NCI-H748 (cell line): ENCODE data around the gene DLG2.
A peak's percentile ranks its signal among the peaks of the same experiment; 100 is the strongest.
"Not testable (repeated sequence)": the region's sequence is repeated elsewhere in the genome, so short reads cannot be mapped to it uniquely, and the experiment has no call there.

ENCODE experiments used
- DNase-seq: peaks from one replicate; lab custom pipeline; 2025; ENCODE audit not compliant: unreplicated experiment; lab: John Stamatoyannopoulos, UW

Gene DLG2

GRCh38 chr11:84319863-84320262 is 1307.3 kb downstream of the DLG2 start:
- DNase-seq, result no peak

GRCh38 chr11:84316866-84317555 is 1310.1 kb downstream of the DLG2 start:
- DNase-seq, result no peak

GRCh38 chr11:84313830-84314359 is 1313.2 kb downstream of the DLG2 start:
- DNase-seq, result no peak

GRCh38 chr11:84310268-84310667 is 1316.9 kb downstream of the DLG2 start:
- DNase-seq, result no peak

GRCh38 chr11:84308491-84308890 is 1318.7 kb downstream of the DLG2 start:
- not testable (repeated sequence) for DNase-seq

GRCh38 chr11:84300092-84300491 is 1327.1 kb downstream of the DLG2 start:
- no peak for DNase-seq

GRCh38 chr11:84297570-84297969 is 1329.6 kb downstream of the DLG2 start:
- DNase-seq, result no peak

GRCh38 chr11:84295815-84296214 is 1331.3 kb downstream of the DLG2 start:
- DNase-seq, result no peak

- DNase-seq, result no peak
Observed at GRCh38 chr11:84292955-84293354, 1334.2 kb downstream of the DLG2 start.

- no peak for DNase-seq
Observed at GRCh38 chr11:84292006-84292405, 1335.1 kb downstream of the DLG2 start.

- no peak for DNase-seq
Observed at GRCh38 chr11:84290647-84291046, 1336.5 kb downstream of the DLG2 start.

- no peak for DNase-seq
Observed at GRCh38 chr11:84289381-84289906, 1337.7 kb downstream of the DLG2 start.

GRCh38 chr11:84273541-84273940 is 1353.6 kb downstream of the DLG2 start:
- no peak for DNase-seq

GRCh38 chr11:84270466-84270865 is 1356.7 kb downstream of the DLG2 start:
- DNase-seq, result no peak

GRCh38 chr11:84264066-84264465 is 1363.1 kb downstream of the DLG2 start:
- no peak for DNase-seq

GRCh38 chr11:84261707-84262106 is 1365.4 kb downstream of the DLG2 start:
- DNase-seq, result peak; percentile 0

- DNase-seq, result no peak
Observed at GRCh38 chr11:84260862-84261261, 1366.3 kb downstream of the DLG2 start.

GRCh38 chr11:84256618-84257017 is 1370.5 kb downstream of the DLG2 start:
- no peak for DNase-seq

- no peak for DNase-seq
Observed at GRCh38 chr11:84255483-84255882, 1371.7 kb downstream of the DLG2 start.

GRCh38 chr11:84250834-84251613 is 1376.1 kb downstream of the DLG2 start:
- DNase-seq, result no peak

- DNase-seq, result no peak
Observed at GRCh38 chr11:84249344-84250135, 1377.6 kb downstream of the DLG2 start.
